ENCODE measurements around the gene DCLRE1C.

- peak; percentile 87 for TF ChIP-seq POLR2AphosphoS5 (IDR thresholded peaks at IDR 0.05; ENCODE audit: low read depth, low read length)
- TF ChIP-seq TAF1 (IDR thresholded peaks at IDR 0.05; ENCODE audit: borderline replicate concordance, insufficient read depth, low read length) = peak; percentile 50; the same call in 1 of the 2 replicates
These were observed at the start of gene DCLRE1C for GRCh38 chr10:14954001-14954770.
